H1 (cell line): Measurements from ENCODE around the gene TDRD12. TPM values are rescaled to one million over a fixed set of nuclear protein-coding genes. Genes with fewer than 3 reads are reported as not detected.

Experiments
- CREB1 ChIP-seq: IDR thresholded peaks from 2 replicates; pipeline ENCODE4 v1.6.1; 2012; ENCODE audit warnings: inconsistent platforms
- HDAC6 ChIP-seq: IDR thresholded peaks from one replicate; pipeline ENCODE4 v1.7.1; 2012; ENCODE audit warnings: low read depth, mild to moderate bottlenecking, inconsistent platforms, low read length, moderate library complexity
- JUND ChIP-seq: IDR thresholded peaks from 2 replicates; pipeline ENCODE4 v1.6.1; 2011; ENCODE audit warnings: mild to moderate bottlenecking, improper control_type of control experiment, low read length
- KDM1A ChIP-seq: fragments of 200-600, 300-600 bp; sonication (generic); IDR thresholded peaks from 2 replicates; pipeline ENCODE4 v1.7.1; 2016; ENCODE audit warnings: mild to moderate bottlenecking, low read length, borderline replicate concordance
- KDM4A ChIP-seq: IDR thresholded peaks from one replicate; pipeline ENCODE4 v1.7.1; 2012; ENCODE audit warnings: low read depth, mild to moderate bottlenecking, moderate library complexity, low read length, inconsistent platforms; ENCODE audit not compliant: severe bottlenecking
- POLR2A ChIP-seq, 2 experiments: IDR thresholded peaks; 1 replicate in 1 of 2; 2 replicates in 1 of 2; pipeline ENCODE4 v1.6.1; 2011; ENCODE audit warnings: low read depth in 2 of 2, low read length in 2 of 2, mild to moderate bottlenecking in 2 of 2; ENCODE audit errors: control extremely low read depth in 1 of 2
- RBBP5 ChIP-seq: IDR thresholded peaks from 2 replicates; pipeline ENCODE4 v1.7.1; 2012; ENCODE audit warnings: low read depth, mild to moderate bottlenecking, inconsistent platforms, low read length, moderate library complexity, borderline replicate concordance
- TAF1 ChIP-seq: IDR thresholded peaks from 2 replicates; pipeline ENCODE4 v1.6.1; 2011; ENCODE audit warnings: mild to moderate bottlenecking, low read depth, low read length
- TAF7 ChIP-seq: optimal IDR thresholded peaks from 2 replicates; pipeline ENCODE3; 2011; ENCODE audit warnings: low read depth, mild to moderate bottlenecking, inconsistent platforms, low read length, moderate library complexity, borderline replicate concordance
- polyA plus RNA-seq, 7 experiments: library from polyadenylated mRNA; depleted of rRNA in 3 of 7; stranded (reverse) in 5 of 7; unstranded in 2 of 7; fragments of >200 nt in 5 of 7; fragments of 200-250 nt in 2 of 7; gene quantifications; 1 replicate in 5 of 7; 2 replicates in 1 of 7; 4 replicates in 1 of 7; pipeline versions ENCODE4 v1.2.1 to v1.2.3, GENCODE V29; 2011 to 2013; ENCODE audit warnings: missing spikeins in 2 of 7, mixed read lengths in 2 of 7
- total RNA-seq: library from RNA; stranded (reverse); fragmentation: NEBNext Ultra II Directional; extraction: Animal tissue kit (Norgen Biotek cat#: 25700); gene quantifications from 2 replicates; pipeline ENCODE4 v1.2.1, GENCODE V29; 2021
- TF ChIP-seq, protein P1 (sequence below): fragments of 300-600 bp; sonication (generic); IDR thresholded peaks from 2 replicates; pipeline ENCODE4 v1.7.1; 2012; ENCODE audit warnings: low read length, moderate library complexity, mild to moderate bottlenecking, inconsistent platforms; ENCODE audit not compliant: insufficient replicate concordance
- TF ChIP-seq, protein P2 (sequence below): IDR thresholded peaks from 2 replicates; pipeline ENCODE4 v1.6.1; 2012; ENCODE audit warnings: inconsistent platforms

Gene TDRD12
- total and polyA plus RNA-seq, 2 of the 8 experiments (the other 6 are each of a cell fraction or from before 2014, with no cell fraction given) = 0.39 to 0.88 TPM

DNA sequence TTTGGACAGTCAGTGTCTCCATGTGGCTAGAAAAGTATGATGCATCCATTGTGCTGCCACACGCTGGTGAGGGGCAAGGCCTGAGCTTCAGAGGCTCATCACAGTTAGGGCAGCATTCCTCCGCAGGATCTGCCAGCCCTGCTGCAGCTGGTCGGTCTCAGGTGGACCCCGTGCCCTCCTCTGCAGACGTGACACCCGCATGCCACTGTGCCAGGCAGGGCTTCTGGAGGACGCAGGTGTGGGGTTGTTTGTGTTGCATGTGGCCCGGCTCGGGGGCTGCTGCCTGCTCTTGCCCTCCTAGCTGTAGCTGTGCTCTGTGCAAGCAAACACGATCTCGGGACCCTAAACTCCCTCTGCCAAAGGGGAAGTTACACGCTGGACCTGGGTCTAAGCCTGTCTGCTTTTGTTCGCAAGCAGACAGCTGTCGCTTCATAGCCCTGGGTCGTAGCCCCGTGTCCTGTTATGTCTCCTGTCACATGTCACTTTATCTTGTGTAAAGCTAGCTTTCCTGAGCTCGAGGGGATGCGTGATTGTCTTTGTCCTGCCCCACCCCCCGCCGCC lies 104.7 kb downstream of the TDRD12 start (continued):
- TF ChIP-seq, protein P1, sequence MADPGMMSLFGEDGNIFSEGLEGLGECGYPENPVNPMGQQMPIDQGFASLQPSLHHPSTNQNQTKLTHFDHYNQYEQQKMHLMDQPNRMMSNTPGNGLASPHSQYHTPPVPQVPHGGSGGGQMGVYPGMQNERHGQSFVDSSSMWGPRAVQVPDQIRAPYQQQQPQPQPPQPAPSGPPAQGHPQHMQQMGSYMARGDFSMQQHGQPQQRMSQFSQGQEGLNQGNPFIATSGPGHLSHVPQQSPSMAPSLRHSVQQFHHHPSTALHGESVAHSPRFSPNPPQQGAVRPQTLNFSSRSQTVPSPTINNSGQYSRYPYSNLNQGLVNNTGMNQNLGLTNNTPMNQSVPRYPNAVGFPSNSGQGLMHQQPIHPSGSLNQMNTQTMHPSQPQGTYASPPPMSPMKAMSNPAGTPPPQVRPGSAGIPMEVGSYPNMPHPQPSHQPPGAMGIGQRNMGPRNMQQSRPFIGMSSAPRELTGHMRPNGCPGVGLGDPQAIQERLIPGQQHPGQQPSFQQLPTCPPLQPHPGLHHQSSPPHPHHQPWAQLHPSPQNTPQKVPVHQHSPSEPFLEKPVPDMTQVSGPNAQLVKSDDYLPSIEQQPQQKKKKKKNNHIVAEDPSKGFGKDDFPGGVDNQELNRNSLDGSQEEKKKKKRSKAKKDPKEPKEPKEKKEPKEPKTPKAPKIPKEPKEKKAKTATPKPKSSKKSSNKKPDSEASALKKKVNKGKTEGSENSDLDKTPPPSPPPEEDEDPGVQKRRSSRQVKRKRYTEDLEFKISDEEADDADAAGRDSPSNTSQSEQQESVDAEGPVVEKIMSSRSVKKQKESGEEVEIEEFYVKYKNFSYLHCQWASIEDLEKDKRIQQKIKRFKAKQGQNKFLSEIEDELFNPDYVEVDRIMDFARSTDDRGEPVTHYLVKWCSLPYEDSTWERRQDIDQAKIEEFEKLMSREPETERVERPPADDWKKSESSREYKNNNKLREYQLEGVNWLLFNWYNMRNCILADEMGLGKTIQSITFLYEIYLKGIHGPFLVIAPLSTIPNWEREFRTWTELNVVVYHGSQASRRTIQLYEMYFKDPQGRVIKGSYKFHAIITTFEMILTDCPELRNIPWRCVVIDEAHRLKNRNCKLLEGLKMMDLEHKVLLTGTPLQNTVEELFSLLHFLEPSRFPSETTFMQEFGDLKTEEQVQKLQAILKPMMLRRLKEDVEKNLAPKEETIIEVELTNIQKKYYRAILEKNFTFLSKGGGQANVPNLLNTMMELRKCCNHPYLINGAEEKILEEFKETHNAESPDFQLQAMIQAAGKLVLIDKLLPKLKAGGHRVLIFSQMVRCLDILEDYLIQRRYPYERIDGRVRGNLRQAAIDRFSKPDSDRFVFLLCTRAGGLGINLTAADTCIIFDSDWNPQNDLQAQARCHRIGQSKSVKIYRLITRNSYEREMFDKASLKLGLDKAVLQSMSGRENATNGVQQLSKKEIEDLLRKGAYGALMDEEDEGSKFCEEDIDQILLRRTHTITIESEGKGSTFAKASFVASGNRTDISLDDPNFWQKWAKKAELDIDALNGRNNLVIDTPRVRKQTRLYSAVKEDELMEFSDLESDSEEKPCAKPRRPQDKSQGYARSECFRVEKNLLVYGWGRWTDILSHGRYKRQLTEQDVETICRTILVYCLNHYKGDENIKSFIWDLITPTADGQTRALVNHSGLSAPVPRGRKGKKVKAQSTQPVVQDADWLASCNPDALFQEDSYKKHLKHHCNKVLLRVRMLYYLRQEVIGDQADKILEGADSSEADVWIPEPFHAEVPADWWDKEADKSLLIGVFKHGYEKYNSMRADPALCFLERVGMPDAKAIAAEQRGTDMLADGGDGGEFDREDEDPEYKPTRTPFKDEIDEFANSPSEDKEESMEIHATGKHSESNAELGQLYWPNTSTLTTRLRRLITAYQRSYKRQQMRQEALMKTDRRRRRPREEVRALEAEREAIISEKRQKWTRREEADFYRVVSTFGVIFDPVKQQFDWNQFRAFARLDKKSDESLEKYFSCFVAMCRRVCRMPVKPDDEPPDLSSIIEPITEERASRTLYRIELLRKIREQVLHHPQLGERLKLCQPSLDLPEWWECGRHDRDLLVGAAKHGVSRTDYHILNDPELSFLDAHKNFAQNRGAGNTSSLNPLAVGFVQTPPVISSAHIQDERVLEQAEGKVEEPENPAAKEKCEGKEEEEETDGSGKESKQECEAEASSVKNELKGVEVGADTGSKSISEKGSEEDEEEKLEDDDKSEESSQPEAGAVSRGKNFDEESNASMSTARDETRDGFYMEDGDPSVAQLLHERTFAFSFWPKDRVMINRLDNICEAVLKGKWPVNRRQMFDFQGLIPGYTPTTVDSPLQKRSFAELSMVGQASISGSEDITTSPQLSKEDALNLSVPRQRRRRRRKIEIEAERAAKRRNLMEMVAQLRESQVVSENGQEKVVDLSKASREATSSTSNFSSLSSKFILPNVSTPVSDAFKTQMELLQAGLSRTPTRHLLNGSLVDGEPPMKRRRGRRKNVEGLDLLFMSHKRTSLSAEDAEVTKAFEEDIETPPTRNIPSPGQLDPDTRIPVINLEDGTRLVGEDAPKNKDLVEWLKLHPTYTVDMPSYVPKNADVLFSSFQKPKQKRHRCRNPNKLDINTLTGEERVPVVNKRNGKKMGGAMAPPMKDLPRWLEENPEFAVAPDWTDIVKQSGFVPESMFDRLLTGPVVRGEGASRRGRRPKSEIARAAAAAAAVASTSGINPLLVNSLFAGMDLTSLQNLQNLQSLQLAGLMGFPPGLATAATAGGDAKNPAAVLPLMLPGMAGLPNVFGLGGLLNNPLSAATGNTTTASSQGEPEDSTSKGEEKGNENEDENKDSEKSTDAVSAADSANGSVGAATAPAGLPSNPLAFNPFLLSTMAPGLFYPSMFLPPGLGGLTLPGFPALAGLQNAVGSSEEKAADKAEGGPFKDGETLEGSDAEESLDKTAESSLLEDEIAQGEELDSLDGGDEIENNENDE = no peak
- no peak for TF ChIP-seq TAF1
- no peak for TF ChIP-seq JUND
- no peak for TF ChIP-seq POLR2A (IDR thresholded peaks at IDR 0.05; ENCODE audit: control extremely low read depth in 1 of 2, low read depth in 2 of 2, low read length in 2 of 2)
- no peak for TF ChIP-seq TAF7
- TF ChIP-seq, protein P2, sequence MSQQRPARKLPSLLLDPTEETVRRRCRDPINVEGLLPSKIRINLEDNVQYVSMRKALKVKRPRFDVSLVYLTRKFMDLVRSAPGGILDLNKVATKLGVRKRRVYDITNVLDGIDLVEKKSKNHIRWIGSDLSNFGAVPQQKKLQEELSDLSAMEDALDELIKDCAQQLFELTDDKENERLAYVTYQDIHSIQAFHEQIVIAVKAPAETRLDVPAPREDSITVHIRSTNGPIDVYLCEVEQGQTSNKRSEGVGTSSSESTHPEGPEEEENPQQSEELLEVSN = no peak
- TF ChIP-seq CREB1 = no peak
- TF ChIP-seq KDM4A = no peak
- no peak for TF ChIP-seq KDM1A
- no peak for TF ChIP-seq HDAC6
- TF ChIP-seq RBBP5 = no peak
